CD4-positive, alpha-beta T cell treated with Interleukin-21 for 1 hour (primary cell): ENCODE results near the gene ARPC4.

ENCODE experiments used
- DNase-seq: peaks from one replicate; pipeline ENCODE4 v3.0.0-alpha.2; 2020

ARPC4 gene

GRCh38 chr3:9792405-9793160 lies at the start of gene ARPC4, which contains the start of gene TADA3:
TSS of gene ARPC4 (plus strand) at chr3:9793082. CDS start at chr3:9793122, 40 bp downstream.
TSS of gene TADA3 (minus strand) at chr3:9792473. CDS start at chr3:9791466, 1,007 bp downstream.
- peak; percentile 93 for DNase-seq

DNA sequence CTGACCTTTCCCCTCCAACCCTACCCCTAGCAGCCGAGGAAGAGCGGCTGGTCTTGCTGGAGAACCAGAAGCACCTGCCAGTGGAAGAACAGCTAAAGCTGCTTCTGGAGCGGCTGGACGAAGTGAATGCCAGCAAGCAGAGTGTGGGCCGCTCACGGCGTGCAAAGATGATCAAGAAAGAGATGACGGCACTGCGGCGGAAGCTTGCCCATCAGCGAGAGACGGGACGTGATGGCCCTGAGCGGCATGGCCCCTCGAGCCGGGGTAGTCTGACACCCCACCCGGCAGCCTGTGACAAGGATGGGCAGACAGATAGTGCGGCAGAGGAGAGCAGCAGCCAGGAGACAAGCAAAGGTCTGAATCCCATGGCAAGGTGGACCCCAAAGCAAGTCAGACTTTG lies 49.3 kb upstream of the ARPC4 start:
- DNase-seq, result no peak

DNA sequence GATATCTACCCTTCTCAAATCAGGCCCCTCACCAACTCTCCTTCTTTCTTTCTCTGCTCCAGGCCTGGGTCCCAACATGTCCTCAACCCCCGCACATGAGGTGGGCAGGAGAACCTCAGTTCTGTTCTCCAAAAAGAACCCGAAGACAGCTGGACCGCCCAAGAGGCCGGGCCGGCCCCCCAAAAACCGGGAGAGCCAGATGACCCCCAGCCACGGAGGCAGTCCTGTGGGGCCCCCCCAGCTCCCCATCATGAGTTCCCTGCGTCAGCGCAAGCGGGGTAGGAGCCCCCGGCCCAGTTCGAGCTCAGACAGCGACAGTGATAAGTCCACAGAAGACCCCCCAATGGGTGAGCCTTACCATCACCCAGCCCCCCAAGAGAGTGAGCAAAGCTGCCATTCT lies 48.7 kb upstream of the ARPC4 start:
- DNase-seq, result no peak

GRCh38 chr3:9745521-9745920 lies 47.4 kb upstream of the ARPC4 start:
- DNase-seq, result no peak

GRCh38 chr3:9746330-9746729 lies 46.6 kb upstream of the ARPC4 start:
- no peak for DNase-seq

DNA sequence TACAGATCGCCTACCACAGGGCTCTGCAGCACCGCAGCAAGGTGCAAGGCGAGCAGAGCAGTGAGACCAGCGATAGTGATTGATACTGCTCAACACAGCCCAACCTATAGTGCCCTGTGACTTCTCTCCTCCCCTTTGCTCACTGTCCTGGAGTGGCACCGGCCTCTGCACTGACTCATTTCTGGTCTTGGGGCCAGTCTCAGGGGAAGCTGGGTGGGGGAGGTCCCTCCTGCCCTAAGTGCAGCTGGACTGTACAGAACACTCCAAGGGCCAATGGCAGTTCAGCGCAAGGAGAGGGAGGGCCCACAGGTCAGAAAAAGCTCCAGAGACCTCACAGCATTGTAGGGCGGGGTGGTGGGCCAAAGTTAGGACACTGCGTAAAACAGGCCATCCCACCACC lies 45.6 kb upstream of the ARPC4 start:
- no peak for DNase-seq

DNA sequence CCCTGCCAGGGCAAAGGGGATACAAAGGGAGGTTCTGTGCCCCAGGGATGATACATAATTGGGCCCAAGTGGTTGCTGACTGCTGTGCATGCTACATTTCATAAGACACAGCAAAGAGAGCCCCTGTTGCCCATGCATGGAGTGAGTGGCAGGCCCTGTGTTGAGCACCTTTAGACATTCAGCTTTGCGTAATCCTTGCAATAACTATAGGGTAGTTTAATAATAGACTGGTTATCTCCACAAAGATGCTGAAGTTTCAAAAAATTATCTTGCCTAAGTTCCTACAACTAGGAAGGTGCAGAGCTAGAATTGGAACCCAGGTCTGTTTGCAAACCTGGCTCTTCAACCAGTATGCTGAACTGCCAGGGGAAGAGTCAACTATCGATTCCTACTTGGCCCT lies 44.9 kb upstream of the ARPC4 start:
- no peak for DNase-seq

- no peak for DNase-seq
Observed at GRCh38 chr3:9749296-9749644, 43.6 kb upstream of the ARPC4 start.

DNA sequence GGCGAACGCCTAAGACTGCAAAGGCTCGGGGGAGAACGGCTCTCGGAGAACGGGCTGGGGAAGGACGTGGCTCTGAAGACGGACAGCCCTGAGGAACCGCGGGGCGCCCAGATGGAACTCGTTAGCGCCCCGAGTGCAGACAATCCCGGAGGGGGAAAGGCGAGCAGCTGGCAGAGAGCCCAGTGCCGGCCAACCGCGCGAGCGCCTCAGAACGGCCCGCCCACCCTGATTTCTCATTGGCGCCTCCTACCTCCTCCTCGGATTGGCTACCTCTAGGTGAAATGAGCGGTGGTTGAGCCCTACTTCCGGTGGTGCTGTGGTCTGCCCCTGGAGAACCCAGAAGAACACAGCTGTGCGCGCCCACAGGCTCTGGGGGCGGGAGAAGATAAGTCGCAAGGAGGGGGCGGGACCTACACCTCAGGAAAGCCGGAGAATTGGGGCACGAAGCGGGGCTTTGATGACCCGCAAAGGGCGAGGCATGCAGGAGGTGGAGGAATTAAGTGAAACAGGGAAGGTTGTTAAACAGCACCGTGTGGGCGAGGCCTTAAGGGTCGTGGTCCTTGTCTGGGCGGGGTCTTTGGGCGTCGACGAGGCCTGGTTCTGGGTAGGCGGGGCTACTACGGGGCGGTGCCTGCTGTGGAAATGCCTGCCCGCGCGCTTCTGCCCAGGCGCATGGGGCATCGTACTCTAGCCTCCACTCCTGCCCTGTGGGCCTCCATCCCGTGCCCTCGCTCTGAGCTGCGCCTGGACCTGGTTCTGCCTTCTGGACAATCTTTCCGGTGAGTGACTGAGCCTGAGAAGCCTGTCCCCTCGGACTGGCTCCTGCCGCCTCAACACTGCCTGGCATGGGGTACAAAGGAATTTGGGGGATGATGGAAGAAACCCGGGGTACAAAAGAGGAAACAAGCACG lies 43.0 kb upstream of the ARPC4 start, which contains the start of gene OGG1:
Gene OGG1, plus strand, starts transcription at position 308 of the 911 bp plus-strand sequence. Its CDS starts 335 bp downstream, at position 643.
- DNase-seq, result peak; percentile 96

GRCh38 chr3:9750556-9751411 lies 42.1 kb upstream of the ARPC4 start:
- DNase-seq, result no peak

DNA sequence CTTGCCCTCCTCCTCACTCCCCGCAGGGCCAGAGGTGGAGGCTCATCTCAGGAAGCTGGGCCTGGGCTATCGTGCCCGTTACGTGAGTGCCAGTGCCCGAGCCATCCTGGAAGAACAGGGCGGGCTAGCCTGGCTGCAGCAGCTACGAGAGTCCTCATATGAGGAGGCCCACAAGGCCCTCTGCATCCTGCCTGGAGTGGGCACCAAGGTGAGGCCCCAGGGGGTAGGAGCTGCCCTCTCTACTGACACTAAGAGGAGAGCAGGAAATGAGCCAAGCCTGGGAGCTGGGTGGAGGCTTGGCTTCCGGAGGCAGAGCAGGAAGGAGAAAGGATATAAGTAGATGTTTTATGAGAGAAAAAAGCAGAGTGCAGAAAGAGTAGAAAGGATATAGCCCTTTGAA lies 38.2 kb upstream of the ARPC4 start:
- no peak for DNase-seq

DNA sequence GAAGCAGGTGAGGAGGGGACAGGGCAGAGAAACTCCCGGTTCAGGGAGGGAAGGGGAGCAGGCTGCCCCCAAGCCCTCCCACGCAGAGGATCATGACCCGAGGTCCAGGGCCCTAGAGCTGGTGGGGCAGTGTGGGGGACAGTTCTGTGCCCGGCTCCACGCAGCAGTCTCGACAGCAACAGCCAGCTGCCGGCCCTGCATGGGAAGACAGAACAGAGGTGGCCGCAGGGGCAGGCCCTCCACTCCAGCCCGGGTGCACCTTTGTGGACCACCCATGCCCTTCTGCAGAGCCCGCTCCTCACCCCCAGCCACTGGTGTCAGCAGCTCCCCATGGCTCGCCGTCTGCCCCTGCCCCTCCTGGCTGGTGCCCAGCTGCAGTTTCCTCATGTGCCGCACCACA lies 35.5 kb upstream of the ARPC4 start:
- no peak for DNase-seq

DNA sequence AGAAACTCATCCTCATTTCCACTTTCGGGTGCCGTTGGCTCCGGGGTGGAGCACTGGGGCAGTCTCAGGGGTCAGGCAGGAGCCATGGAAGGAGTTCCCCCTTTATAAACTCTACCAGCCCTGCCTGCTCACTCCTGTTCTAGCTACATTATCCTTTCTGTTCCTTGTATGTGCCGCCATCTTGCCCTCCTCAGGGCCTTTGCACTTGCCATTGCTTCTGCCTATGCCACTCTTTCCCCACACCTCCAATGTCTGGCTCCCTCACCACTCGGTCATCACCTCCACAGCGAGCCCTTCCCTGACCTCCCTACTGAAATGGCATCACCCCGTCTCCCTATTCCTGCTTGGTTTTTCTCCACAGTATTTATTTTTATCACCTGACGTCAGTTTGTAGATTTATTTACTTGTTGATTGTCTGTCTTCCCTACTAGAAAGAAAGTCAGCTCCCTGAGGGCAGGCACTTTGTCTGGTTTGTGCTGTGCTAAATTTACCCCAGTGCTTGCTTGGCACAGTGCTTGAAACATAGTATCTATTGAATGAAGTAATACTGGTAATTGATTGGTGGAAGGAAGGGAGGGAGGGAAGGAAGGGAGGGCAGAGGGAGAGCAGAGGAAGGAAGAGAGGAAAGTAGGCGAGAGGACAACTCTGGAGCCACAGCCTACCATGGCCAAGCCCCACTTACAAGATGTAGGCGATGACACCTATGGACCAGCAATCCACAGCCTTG lies 31.9 kb upstream of the ARPC4 start:
- DNase-seq, result no peak

- DNase-seq, result no peak
Observed at GRCh38 chr3:9761919-9762318, 31.0 kb upstream of the ARPC4 start.

DNA sequence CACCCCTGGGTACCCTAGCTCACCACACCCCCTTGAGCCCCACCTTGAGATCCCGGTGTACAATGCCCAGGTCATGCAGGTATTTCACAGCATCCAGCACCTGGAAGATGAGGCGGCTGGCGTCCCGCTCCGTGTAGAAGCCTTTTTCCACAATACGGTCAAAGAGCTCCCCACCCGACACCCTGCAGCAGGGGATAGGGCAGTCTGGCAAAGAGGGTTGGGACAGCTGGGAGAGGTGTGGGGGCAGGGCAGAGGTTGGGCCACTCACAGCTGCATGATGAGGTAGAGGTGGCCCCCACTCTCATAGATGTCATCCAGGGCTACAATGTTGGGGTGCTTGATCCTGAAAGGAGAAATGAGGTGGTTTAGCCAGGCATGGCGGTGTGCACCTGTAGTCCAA lies 30.0 kb upstream of the ARPC4 start:
- DNase-seq, result no peak

GRCh38 chr3:9765865-9766264 lies 27.0 kb upstream of the ARPC4 start:
- no peak for DNase-seq

- DNase-seq, result no peak
Observed at GRCh38 chr3:9767418-9767817, 25.5 kb upstream of the ARPC4 start.

DNA sequence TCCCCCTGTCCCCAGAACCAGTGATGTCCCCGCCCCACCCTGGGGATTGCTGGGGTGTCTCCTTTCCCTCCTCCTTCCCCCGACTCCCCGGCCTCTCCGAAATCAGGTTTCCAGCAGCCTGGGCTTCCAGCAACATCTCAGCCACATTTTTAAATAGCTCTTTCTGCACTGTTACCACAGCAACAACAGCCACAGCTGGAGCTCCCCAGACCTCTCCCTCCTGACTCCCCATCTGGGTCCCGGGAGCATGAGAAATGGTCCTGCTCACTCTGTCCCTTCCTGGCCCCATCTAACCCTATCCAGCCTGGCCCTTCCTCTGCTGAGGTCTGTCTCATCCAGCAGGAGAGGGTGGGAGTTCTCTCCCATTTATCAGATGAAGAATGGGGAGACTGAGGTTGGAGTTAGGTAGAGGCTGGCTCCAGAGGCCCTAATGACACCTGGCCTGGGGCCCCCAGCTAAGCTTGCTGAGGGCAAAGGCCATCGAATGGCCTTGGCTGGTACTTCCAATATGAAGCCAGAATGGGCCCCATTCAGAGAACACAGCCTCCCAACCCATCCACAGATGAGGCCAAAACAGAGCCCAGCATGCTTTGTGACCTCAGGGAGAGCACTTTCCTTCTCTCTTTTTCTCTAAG lies 24.6 kb upstream of the ARPC4 start:
- DNase-seq, result no peak

DNA sequence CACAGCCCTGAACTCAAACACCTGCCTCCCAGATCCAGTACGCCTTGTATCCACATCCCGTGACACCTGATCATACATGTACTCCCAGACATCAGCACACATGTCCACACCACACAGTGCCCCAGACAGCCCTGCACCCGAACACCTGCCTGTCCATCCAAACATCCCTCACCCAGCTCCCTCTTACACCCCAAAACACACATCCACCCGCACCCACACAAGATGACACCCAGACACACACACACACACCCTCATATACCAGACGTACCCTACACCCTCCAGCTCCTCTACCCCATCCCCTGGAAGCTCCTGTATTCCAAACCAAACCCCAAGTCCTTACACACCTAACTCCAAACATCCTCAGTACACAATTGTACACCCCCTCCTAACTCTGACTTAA lies 23.9 kb upstream of the ARPC4 start:
- no peak for DNase-seq

DNA sequence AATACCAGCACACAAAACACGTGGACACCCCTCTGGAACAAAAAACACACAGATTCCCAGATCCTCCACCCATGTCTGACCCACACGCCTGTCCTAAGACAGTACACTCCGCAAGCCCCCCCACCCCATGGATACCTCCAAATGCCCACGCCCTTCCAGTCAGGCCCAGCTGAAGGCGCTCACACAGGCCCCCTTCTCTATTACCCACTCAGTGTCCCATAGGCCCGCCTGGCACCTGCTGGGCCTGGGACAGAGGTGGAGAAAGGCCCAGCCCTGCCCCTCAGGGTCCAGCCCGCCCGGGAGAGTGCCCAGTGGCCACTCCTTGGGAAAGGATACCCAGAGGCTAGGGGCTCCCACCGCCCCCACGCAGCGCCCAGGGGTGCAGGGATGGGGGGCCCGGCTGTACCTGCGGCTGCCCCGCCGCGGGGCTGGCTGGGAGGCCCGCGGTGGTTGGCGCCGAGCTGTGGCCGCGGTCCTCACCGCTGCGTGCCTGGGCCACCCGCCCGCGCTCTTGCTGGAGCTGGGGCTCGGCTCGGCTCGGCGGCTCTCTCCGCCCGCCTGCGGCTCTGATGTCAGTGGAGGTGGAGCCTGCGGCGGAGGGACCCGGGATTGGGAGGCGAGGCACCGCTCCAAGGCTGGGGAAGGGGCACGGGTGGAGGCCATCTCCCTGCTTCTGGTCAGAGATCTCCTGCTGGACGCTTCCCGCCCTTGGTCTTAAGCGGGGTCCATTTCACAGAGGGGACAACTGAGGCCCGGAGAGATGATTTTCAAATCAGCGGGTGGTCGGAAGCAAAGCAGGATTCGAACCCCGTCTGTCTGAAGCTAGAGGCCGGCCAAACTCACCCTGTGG lies 23.2 kb upstream of the ARPC4 start, which contains the start of gene CAMK1:
Gene CAMK1, minus strand, starts transcription at position 522 of the 850 bp plus-strand sequence. CDS start 2,198 bp downstream, outside the sequence.
- peak; percentile 58 for DNase-seq
